NCI-H226 (cell line): ENCODE results near the gene AFAP1L2.

Experiments
- DNase-seq: peaks from one replicate; pipeline ENCODE4 v3.0.0-alpha.2; 2015

AFAP1L2 gene

GRCh38 chr10:114404171-114405010 is at the start of gene AFAP1L2:
Gene AFAP1L2 (minus strand): TSS chr10:114404502. CDS start chr10:114404455, 47 bp downstream.
- no peak for DNase-seq

DNA sequence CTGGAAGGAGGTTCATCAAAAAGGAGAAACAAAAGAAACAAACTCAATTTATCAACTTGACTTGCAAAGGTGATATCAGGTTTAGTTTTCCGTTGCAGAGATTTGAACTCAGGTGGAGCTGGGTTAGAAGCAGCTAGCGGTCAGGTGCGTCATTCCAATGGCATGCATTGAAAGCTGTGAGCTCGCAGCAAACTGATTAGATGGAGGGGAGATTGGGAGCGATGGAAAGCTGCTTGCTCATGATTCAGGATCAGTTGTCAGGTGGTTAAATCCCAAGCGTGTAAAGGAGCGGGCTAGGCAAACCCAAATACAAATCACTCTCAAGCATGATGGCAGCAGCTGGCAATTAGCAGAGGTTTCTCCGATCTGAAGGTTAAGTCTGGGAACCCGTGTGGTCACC is 49.3 kb upstream of the AFAP1L2 start:
- no peak for DNase-seq

GRCh38 chr10:114448897-114449296 is 44.6 kb upstream of the AFAP1L2 start:
- DNase-seq = no peak

GRCh38 chr10:114445332-114445731 is 41.0 kb upstream of the AFAP1L2 start:
- no peak for DNase-seq

GRCh38 chr10:114444819-114445218 is 40.5 kb upstream of the AFAP1L2 start:
- no peak for DNase-seq

GRCh38 chr10:114442091-114442630 is 37.9 kb upstream of the AFAP1L2 start:
- DNase-seq = no peak

- DNase-seq = no peak
These were observed 36.8 kb upstream of the AFAP1L2 start for GRCh38 chr10:114441107-114441506.

DNA sequence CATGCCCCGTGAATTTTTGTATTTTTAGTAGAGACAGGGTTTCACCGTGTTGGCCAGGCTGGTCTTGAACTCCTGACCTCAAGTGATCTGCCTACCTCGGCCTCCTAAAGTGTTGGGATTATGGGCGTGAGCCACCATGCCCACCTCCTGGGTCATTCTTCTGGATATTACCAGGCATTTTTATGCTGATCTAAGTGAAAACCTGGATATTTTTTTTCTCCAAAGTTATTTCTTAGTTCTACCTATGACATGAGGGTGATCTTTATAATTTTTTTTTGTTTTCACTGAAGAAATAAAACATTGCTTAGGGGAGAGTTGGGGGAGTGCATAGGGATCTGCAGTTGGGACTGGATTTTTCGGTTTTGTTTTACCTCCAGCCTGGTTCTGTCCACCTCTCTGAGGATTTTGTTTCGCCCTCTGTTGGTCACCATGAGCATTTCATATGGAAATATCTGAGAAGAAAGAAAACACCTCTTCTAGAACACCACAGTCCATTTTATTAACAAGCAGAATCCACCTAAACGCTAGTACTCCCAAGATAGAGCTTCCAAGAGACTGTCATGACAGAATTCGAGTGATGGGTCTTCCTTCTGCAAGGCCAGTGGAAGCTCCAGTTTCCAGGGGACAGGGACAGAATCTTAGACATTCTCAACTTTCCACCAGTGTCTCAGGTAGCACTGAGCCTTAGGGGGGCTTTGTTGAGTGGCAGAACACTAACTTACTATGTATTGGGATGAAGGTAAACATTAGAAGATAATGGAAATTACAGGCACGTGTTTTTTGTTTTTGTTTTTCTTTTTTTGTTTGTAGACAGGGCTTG is 33.4 kb upstream of the AFAP1L2 start:
- DNase-seq = peak; percentile 4

DNA sequence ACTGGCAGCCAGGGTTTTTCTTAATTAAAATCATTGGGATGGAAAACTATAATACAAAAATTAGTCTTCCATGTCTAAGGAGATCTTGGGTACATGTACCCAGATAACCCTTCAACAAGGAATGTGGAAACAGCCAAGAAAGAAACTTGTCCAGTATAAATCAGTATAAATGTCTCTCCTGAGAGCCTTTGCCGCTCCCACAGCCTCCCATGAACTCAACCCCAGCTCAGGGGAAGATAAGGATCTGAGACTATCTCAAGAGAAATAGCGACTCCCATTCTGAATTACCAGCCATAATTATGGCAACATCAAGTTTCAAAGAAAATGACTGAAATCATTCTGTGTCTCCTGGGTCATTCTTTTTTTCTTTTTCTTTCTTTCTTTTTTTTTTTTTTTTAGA is 32.6 kb upstream of the AFAP1L2 start:
- DNase-seq = no peak

DNA sequence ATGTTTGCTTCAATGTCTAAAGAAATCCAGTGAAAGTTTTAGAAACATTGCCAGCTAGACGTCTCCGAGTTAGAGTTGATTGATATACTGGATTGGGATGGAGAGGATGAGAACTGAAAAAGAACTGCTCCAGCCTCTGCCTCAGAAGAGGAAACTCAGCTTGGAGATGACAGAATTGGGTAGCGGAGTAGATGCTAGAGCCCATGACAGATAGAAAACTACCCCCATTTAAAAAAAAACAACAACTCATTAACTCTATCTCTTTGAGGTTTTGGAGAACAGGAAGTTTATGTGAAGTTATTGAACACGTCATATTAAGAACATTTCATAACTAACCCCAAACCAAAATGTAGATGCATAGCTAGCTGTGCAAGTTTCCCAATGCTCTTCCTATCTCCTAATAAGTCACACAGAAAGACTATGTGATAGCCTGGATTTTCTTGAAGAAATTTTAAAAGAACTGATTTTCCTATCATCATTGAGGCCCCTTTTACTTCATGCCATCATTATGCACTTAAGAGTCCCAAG is 28.3 kb upstream of the AFAP1L2 start:
- no peak for DNase-seq

DNA sequence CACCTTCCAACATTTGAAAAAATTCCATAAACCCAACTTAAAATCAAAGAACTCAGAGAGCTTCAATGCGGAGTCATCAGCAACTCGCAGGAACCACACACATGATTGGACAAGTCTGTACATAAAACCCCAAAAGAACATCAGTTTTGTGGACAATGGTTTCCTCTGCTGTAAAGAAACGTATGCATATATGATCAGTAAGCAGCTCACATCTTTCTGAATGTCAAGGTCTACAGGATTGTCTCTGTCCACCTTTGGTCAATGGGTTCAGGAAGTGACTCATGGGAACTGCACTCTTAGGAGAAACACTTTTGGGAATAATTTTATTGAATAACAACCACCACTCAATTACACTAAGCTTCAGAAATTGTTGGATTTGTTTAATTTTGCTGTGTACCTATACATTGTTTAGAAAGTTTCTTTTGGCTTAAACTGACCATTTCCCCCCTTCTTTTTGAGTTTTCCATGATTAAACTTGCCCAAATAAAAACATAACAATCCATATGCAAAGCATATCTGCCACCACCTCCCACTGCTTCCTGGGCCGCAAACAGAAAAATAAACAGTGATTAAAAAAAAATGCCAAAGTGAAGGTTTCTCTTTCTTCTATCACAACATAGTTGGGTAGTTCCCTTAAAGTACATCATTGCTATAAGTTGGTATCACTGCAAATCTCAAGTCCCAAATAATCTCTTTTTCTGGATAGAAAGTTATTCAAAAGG is 27.3 kb upstream of the AFAP1L2 start:
- DNase-seq = no peak

DNA sequence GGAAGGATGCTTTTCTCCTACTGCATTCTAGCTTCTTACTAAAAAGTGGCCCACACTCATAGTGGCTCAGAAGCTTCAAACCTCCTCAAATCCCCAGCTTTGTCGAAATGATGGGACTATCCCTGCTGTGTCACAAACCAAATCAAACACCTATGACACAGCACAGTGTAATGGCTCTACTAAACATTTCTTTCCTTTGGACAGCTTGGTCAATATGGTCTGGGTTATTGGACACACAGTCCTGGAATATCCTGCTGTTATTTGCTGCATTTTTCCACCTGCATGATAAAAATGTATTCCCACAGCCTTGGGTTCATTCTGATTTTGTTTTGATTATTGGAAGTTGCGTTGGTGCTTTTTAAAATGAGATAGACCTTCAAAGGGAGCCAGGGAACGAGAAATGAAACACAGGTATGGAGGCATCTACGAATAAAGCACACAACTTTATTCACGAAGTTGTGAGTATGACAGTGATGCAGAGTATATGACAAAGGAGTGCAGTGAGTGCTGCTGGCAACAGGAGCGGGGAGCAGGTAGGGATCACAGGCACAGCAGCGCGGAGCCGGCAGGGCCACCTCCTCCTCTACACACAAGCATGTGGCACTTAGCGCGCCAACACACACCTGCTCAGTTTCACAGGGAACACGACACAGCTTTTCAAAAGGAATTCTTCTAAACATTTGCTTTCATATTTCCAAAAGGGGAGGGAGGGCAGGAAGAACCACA is 26.5 kb upstream of the AFAP1L2 start:
- no peak for DNase-seq

DNA sequence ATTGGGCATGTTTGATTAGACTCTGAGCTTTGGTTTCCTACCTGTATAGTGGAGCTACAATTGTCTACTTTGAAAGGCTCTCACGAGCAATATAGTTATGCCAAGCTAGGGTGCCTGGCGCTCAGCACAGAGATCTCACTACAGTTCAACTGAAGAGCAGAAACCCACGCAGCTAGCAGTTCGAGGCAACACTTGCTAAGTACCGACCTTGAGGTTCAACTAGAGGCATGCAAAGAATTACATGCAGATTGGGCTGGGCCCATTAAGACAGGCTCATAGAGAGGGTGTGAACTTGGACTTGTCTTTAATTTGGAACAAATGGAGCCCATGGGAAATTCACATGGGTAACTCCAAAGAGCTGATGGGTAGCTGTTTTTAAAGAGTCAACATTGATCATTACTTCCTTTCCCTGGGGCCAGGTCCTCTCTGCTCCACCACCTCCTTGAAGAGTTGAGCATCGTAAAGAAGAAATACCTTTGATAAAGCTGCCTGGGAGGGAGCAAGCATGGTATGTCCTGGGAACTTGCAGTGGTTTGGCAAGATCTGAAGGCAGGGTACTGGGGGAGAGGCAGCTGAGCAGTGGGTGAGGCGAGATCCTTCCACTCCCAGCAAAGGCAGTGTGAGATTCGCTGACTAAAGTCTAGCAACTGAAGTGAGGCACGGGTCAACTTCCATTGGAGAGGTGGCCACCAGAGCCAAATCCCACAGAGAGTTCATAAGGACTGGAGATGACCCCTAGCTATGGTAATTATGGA is 25.5 kb upstream of the AFAP1L2 start:
- DNase-seq = no peak

- no peak for DNase-seq
These were observed 23.0 kb upstream of the AFAP1L2 start for GRCh38 chr10:114427124-114427852.

GRCh38 chr10:114426476-114426875 is 22.2 kb upstream of the AFAP1L2 start:
- DNase-seq = no peak

GRCh38 chr10:114420811-114421485 is 16.6 kb upstream of the AFAP1L2 start:
- peak; percentile 45 for DNase-seq

DNA sequence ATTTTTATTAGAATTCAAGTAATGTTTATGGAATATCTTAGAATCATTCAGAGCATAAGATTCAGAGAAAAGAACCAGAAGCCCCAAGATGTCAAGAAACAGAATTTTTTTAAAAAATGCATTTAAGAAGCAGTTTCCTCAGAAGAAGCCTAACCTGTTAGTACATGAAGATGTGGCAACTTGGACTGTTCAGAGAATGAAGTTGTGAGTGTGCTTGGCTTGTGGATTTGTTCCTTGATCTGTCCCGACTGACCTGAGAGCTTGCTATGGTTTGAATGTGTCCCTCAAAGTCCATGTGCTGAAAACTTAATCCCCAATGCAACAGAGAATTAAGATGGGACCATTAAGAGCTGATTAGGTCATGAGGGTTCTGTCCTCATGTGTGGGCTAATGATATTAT is 13.8 kb upstream of the AFAP1L2 start:
- no peak for DNase-seq

- DNase-seq = peak; percentile 78
These were observed 8.8 kb upstream of the AFAP1L2 start for GRCh38 chr10:114412907-114413797.

GRCh38 chr10:114408968-114409444 is 4.7 kb upstream of the AFAP1L2 start:
- DNase-seq = no peak
